Stimulated activated CD4-positive, alpha-beta T cell treated with anti-CD3 and anti-CD28 coated beads, Interleukin-15, amount 100 ng/mL, for 48 hours (primary cell): ENCODE data around the gene GLT8D2.

ENCODE experiments used
- DNase-seq, 2 donors: peaks; one replicate each; pipeline ENCODE4 v3.0.0-alpha.2; 2020; ENCODE audit warnings: low read depth in 2 of 2

Gene GLT8D2

DNA sequence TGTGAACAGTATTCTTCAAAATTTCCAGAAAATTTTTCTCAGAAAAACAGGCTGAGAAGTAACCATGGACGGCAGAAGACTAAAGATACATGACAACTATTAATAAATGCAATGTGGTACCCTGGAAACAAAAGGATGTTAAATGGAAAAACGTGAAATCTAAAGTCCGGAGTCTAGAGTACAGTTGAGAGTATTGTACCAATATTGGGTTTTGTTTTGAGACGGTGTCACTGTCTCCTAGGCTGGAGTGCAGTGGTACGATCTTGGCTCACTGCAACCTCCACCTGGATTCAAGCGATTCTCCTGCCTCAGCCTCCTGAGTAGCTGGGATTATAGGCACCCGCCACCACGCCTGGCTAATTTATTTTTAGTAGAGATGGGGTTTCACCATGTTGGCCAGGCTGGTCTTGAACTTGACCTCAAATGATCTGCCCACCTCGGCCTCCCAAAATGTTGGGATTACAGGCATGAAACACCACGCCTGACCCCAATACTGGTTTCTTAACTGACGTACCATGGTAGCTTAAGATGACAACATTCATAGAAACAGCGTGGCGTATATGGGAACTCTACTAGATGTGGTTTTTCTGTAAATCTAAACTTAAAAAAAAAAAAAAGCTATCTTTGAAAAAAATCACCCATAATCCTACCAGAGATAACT is 101.1 kb downstream of the GLT8D2 start:
- no peak for DNase-seq

DNA sequence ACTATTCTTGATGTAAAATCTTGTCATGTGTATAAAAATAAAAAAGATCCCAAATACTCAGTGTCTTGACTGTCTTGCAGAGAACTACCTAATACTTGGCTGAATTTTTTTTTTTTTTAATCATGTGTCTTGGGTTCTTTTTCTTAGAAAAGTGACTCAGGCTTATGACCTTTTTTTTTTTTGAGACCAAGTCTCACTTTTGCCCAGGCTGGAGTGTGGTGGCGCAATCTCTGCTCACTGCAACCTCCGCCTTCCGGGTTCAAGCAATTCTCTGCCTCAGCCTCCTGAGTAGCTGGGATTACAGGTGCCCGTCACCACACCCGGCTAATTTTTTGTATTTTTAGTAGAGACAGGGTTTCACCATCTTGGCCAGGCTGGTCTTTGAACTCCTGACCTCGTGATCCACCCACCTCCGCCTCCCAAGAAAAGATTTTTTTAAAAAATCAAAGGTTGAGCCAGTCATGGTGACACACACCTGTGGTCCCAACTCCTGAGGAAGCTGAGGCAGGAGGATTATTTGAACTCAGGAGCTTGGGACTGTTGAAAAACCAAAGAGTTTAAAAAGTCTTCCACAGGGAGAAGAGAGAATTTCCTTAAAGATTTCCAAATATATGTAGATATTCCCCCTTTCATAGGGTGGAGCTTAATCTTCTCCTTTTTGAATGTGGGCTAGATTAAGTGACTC is 102.0 kb downstream of the GLT8D2 start:
- no peak for DNase-seq

DNA sequence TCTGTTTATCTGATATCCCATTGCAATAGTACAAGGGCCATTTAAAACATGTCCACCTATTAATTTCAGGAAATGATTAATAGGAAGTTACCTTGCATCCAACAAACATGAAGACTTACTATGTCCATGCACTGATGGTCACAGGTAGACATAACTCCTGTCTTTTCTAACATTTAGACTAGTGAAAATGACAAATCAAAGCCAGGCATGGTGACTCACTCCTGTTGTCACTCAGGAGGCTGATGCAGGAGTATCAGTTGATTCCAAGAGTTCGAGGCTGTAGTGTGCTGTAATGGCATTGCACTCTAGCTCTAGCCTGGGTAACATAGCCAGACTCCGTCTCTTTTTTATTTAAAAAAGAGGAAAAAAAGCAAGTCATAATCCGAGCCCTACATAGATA is 105.0 kb downstream of the GLT8D2 start:
- no peak for DNase-seq
